ENCODE results near the gene MTREX.

Gene MTREX

GRCh38 chr5:55325621-55326020 is 17.8 kb downstream of the MTREX start:
- DNase-seq, result no peak

- DNase-seq, result no peak
Measured at GRCh38 chr5:55327281-55327680, 19.5 kb downstream of the MTREX start.

- DNase-seq, result no peak
Measured at GRCh38 chr5:55331321-55331720, 23.5 kb downstream of the MTREX start.

- no peak for DNase-seq
Measured at GRCh38 chr5:55333017-55333416, 25.2 kb downstream of the MTREX start.

- DNase-seq, result no peak
Measured at GRCh38 chr5:55333811-55334210, 26.0 kb downstream of the MTREX start.

GRCh38 chr5:55338092-55338613 is 30.4 kb downstream of the MTREX start:
- DNase-seq, result no peak

- DNase-seq, result no peak
Measured at GRCh38 chr5:55338810-55339243, 31.0 kb downstream of the MTREX start.

GRCh38 chr5:55343107-55343506 is 35.3 kb downstream of the MTREX start:
- no peak for DNase-seq

GRCh38 chr5:55343609-55344008 is 35.8 kb downstream of the MTREX start:
- no peak for DNase-seq

- no peak for DNase-seq
Measured at GRCh38 chr5:55344392-55344992, 36.7 kb downstream of the MTREX start.

GRCh38 chr5:55345327-55345726 is 37.5 kb downstream of the MTREX start:
- no peak for DNase-seq

- no peak for DNase-seq
Measured at GRCh38 chr5:55347786-55348185, 40.0 kb downstream of the MTREX start.

GRCh38 chr5:55350754-55351153 is 43.0 kb downstream of the MTREX start:
- DNase-seq, result no peak

- no peak for DNase-seq
Measured at GRCh38 chr5:55356896-55357295, 49.1 kb downstream of the MTREX start.

- DNase-seq, result no peak
Measured at GRCh38 chr5:55360190-55360589, 52.4 kb downstream of the MTREX start.

GRCh38 chr5:55363856-55364255 is 56.1 kb downstream of the MTREX start:
- no peak for DNase-seq

GRCh38 chr5:55364537-55365055 is 56.8 kb downstream of the MTREX start:
- DNase-seq, result no peak

GRCh38 chr5:55370291-55370925 is 62.6 kb downstream of the MTREX start:
- no peak for DNase-seq

GRCh38 chr5:55371145-55371544 is 63.4 kb downstream of the MTREX start:
- DNase-seq, result no peak

- DNase-seq, result no peak
Measured at GRCh38 chr5:55372130-55372925, 64.5 kb downstream of the MTREX start.

- no peak for DNase-seq
Measured at GRCh38 chr5:55377810-55378209, 70.0 kb downstream of the MTREX start.

- no peak for DNase-seq
Measured at GRCh38 chr5:55383254-55383653, 75.5 kb downstream of the MTREX start.

- DNase-seq, result no peak
Measured at GRCh38 chr5:55384072-55384471, 76.3 kb downstream of the MTREX start.

GRCh38 chr5:55385227-55385626 is 77.4 kb downstream of the MTREX start:
- no peak for DNase-seq
